Measurements from ENCODE around the gene GOLGA6D. TPM values are rescaled to one million over a fixed set of nuclear protein-coding genes. Genes with fewer than 3 reads are reported as not detected.
"Not testable (repeated sequence)": the region's sequence is repeated elsewhere in the genome, so short reads cannot be mapped to it uniquely, and the experiment has no call there.

Gene GOLGA6D, protein sequence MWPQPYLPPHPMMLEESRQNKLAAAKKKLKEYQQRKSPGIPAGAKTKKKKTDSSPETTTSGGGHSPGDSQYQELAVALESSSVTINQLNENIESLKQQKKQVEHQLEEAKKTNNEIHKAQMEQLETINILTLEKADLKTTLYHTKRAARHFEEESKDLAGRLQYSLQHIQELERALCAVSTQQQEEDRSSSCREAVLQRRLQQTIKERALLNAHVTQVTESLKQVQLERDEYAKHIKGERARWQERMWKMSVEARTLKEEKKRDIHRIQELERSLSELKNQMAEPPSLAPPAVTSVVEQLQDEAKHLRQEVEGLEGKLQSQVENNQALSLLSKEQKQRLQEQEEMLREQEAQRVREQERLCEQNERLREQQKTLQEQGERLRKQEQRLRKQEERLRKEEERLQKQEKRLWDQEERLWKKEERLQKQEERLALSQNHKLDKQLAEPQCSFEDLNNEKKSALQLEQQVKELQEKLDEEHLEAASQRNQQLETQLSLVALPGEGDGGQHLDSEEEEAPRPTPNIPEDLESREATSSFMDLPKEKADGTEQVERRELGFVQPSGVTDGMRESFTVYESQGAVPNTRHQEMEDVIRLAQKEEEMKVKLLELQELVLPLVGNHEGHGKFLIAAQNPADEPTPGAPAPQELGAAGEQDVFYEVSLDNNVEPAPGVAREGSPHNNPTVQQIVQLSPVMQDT
- total RNA-seq: under 1 TPM in 1 of 2 donors, not detected in 1; 0.55 TPM

DNA sequence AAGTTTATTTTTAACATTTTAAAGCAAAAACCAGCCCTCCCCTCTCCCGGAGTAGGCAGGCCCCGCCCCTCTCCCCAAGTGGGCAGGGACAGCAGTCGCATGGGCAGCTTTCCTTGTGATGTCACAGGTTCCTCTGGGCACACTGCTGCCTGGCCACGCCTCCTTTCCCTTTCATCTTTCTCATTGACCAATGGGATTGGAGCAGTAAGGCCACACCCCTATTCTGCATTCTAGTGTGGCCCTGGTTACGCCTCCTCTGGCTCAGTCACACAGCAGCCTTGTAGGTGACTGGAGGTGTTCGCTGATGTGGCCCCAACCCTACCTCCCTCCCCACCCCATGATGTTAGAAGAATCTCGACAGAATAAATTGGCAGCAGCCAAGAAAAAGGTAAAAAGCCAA is at the start of gene GOLGA6D:
TSS of gene GOLGA6D (plus strand) at position 264 of the 400 bp plus-strand sequence. CDS start at position 305, 41 bp downstream.
- DNase-seq; H3K4me3 Mint-ChIP-seq; H3K36me3 Mint-ChIP-seq (ENCODE audit: insufficient read depth in 2 of 2); ATAC-seq (replicated peaks in 1 of 2); H3K4me1 Mint-ChIP-seq (ENCODE audit: low read depth); H3K27ac Mint-ChIP-seq; H3K9me3 Mint-ChIP-seq; H3K27me3 Mint-ChIP-seq (ENCODE audit: low read depth): not testable (repeated sequence)

- Mint-ChIP-seq H3K4me1 (ENCODE audit: low read depth) (no peaks in the 10 kb centered on the region), H3K27ac (no peak overlapping the region), H3K4me3 (no peak overlapping the region), H3K27me3 (ENCODE audit: low read depth) (peaks cover 24% of the 10 kb centered on the region), H3K9me3 (no peaks in the 10 kb centered on the region), H3K36me3 (ENCODE audit: insufficient read depth in 2 of 2) (no peaks in the 10 kb centered on the region)
- DNase-seq: no peak
- ATAC-seq (replicated peaks in 1 of 2): no peak
Observed at GRCh38 chr15:75233504-75234190, 49.0 kb upstream of the GOLGA6D start.

GRCh38 chr15:75234191-75234810 is 48.3 kb upstream of the GOLGA6D start:
- DNase-seq: no peak
- H3K27ac Mint-ChIP-seq: no peak overlapping the region
- no peaks in the 10 kb centered on the region for H3K9me3 Mint-ChIP-seq
- ATAC-seq (replicated peaks in 1 of 2): no peak
- H3K36me3 Mint-ChIP-seq (ENCODE audit: insufficient read depth in 2 of 2): no peaks in the 10 kb centered on the region
- no peak overlapping the region for H3K4me3 Mint-ChIP-seq
- H3K27me3 Mint-ChIP-seq (ENCODE audit: low read depth): peaks cover 29% of the 10 kb centered on the region
- peaks cover 3% of the 10 kb centered on the region for H3K4me1 Mint-ChIP-seq (ENCODE audit: low read depth)

DNA sequence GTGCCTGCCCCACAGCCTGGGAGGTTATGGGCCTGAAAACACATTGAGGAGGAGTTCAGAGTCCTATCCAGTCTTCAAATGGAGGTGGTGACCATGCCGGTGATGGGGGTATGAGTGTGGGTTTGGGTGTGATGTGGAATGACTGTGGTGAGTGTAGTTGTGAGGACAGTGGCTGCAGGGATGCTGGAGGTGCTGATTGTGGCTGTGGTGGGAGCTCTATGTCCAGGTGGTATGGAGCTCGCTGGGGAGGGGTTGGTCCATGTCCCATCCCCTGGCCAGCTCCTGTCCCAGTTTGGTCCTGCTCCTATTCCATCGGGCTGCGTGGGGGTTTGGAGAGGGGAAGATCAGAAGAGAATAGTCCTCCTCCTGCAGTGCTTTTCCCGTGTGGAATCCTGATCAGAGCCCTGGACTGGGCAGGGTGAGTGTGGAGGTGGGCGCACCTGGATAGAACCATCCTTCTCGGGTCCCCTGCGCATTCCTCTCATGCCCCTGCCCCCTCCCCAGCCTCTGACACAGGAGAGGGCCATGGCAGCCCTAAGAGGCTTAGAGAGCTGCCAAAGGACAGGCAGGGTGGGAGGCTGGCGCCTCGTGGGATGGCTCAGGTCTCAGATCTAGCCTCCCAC is 47.5 kb upstream of the GOLGA6D start:
- Mint-ChIP-seq H3K4me3 (no peak overlapping the region), H3K27ac (no peak overlapping the region), H3K36me3 (ENCODE audit: insufficient read depth in 2 of 2) (no peaks in the 10 kb centered on the region), H3K27me3 (ENCODE audit: low read depth) (peaks cover 29% of the 10 kb centered on the region), H3K4me1 (ENCODE audit: low read depth) (peaks cover 7% of the 10 kb centered on the region), H3K9me3 (no peaks in the 10 kb centered on the region)
- ATAC-seq (replicated peaks in 1 of 2): no peak
- no peak for DNase-seq

GRCh38 chr15:75235760-75236729 is 46.6 kb upstream of the GOLGA6D start:
- H3K4me3 Mint-ChIP-seq: no peak overlapping the region
- H3K36me3 Mint-ChIP-seq (ENCODE audit: insufficient read depth in 2 of 2): no peaks in the 10 kb centered on the region
- no peak for ATAC-seq (replicated peaks in 1 of 2)
- no peak for DNase-seq
- H3K9me3 Mint-ChIP-seq: no peaks in the 10 kb centered on the region
- H3K27me3 Mint-ChIP-seq (ENCODE audit: low read depth): peaks cover 29% of the 10 kb centered on the region
- H3K4me1 Mint-ChIP-seq (ENCODE audit: low read depth): peaks cover 7% of the 10 kb centered on the region
- H3K27ac Mint-ChIP-seq: no peak overlapping the region

DNA sequence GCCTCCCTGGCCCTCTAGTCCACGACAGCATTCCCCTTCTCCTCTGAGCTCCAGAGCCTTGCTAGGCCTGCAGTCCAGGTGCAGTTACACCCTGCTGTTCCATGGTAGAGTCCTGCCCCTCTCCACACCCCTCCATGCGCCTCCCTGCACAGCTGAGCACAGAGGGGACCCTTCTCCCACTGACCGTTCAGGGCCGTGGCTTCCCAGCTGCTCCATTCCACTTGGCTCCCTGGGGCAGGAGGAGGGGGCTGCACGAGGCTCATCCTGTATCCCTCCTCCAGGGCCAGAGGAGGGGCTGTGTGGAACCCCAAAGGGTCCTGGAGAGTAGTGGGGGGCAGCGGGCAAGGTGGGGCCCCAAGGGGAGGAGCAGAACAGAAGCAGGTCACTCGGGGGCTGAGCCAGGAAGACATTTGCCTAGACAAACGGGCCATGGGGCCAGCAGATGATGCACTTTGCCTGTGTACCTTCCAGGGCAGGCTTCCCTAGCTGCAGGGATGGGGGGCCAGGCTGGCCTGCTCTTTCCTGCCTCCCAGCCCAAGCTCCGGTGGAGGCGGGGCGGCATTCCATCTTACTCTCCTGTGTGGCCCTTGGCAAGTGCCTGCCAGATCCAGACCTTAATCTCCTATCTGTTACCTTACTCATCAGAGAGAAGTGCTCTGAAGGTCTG is 45.2 kb upstream of the GOLGA6D start:
- H3K4me1 Mint-ChIP-seq (ENCODE audit: low read depth): peaks cover 7% of the 10 kb centered on the region
- H3K27ac Mint-ChIP-seq: no peak overlapping the region
- ATAC-seq (replicated peaks in 1 of 2): no peak
- peaks cover 20% of the 10 kb centered on the region for H3K27me3 Mint-ChIP-seq (ENCODE audit: low read depth)
- no peaks in the 10 kb centered on the region for H3K9me3 Mint-ChIP-seq
- DNase-seq: no peak
- H3K36me3 Mint-ChIP-seq (ENCODE audit: insufficient read depth in 2 of 2): no peaks in the 10 kb centered on the region
- H3K4me3 Mint-ChIP-seq: no peak overlapping the region

GRCh38 chr15:75238150-75238549 is 44.5 kb upstream of the GOLGA6D start:
- ATAC-seq (replicated peaks in 1 of 2) (no peak), DNase-seq (no peak)
- no peak overlapping the region for H3K4me3 Mint-ChIP-seq
- H3K4me1 Mint-ChIP-seq (ENCODE audit: low read depth): peaks cover 7% of the 10 kb centered on the region
- no peaks in the 10 kb centered on the region for H3K9me3 Mint-ChIP-seq
- no peak overlapping the region for H3K27ac Mint-ChIP-seq
- H3K36me3 Mint-ChIP-seq (ENCODE audit: insufficient read depth in 2 of 2): no peaks in the 10 kb centered on the region
- H3K27me3 Mint-ChIP-seq (ENCODE audit: low read depth): peaks cover 17% of the 10 kb centered on the region

GRCh38 chr15:75245741-75246140 is 36.9 kb upstream of the GOLGA6D start:
- H3K36me3 Mint-ChIP-seq (ENCODE audit: insufficient read depth in 2 of 2): not testable (repeated sequence)

GRCh38 chr15:75248991-75249390 is 33.6 kb upstream of the GOLGA6D start:
- H3K4me1 Mint-ChIP-seq (ENCODE audit: low read depth); H3K36me3 Mint-ChIP-seq (ENCODE audit: insufficient read depth in 2 of 2); H3K4me3 Mint-ChIP-seq; H3K27me3 Mint-ChIP-seq (ENCODE audit: low read depth); DNase-seq; H3K27ac Mint-ChIP-seq; H3K9me3 Mint-ChIP-seq; ATAC-seq (replicated peaks in 1 of 2): not testable (repeated sequence)

More at GRCh38 chr15:75245741-75246140, 36.9 kb upstream of the GOLGA6D start:
- not testable (repeated sequence) for ATAC-seq (replicated peaks in 1 of 2); H3K4me3 Mint-ChIP-seq; H3K4me1 Mint-ChIP-seq (ENCODE audit: low read depth); H3K9me3 Mint-ChIP-seq; H3K27me3 Mint-ChIP-seq (ENCODE audit: low read depth); H3K27ac Mint-ChIP-seq; DNase-seq

DNA sequence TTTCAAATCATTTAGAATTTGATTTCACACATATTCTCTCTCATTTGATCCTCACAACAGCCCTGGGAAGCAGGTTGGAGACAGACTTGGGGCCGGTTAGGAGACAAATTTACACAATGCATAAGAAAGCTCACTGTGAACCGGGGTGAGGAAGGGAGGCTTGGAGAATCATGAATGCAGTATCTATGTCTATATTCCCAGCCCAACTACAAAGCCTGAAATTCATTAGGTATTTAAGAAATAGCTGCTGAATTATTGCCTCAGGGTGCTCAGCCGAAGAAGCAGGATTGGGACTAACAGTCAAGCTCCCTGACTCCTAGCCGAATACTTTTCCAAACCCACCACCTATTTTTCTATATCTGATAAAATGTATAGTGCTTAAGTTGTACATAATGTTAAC is 32.9 kb upstream of the GOLGA6D start:
- Mint-ChIP-seq H3K27ac (no peak overlapping the region), H3K4me1 (ENCODE audit: low read depth) (no peaks in the 10 kb centered on the region), H3K9me3 (no peaks in the 10 kb centered on the region), H3K27me3 (ENCODE audit: low read depth) (peaks cover 6% of the 10 kb centered on the region), H3K4me3 (no peak overlapping the region), H3K36me3 (ENCODE audit: insufficient read depth in 2 of 2) (no peaks in the 10 kb centered on the region)
- ATAC-seq (replicated peaks in 1 of 2) (no peak), DNase-seq (no peak)

DNA sequence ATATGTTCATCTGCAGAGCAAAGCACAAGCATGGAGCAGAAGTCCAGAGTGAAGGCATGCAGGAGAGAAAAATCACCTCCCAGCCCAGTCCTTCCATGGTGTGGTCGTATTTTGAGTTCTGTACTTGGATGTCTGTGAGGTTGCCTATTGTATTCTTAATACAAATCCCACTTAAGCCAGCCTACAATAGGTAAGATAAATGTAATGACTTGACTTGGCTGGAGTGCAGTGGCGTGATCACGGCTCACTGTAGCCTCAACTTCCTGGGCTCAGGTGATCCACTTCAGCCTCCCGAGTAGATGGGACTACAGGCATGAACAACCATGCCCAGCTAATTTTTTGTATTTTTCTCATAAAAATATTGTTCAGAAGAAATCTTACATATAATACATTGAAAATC is 31.3 kb upstream of the GOLGA6D start:
- not testable (repeated sequence) for ATAC-seq (replicated peaks in 1 of 2); H3K27me3 Mint-ChIP-seq (ENCODE audit: low read depth); H3K9me3 Mint-ChIP-seq; H3K4me1 Mint-ChIP-seq (ENCODE audit: low read depth); H3K36me3 Mint-ChIP-seq (ENCODE audit: insufficient read depth in 2 of 2); DNase-seq; H3K27ac Mint-ChIP-seq; H3K4me3 Mint-ChIP-seq
